ENCODE measurements around the gene BMPR2.

DNA sequence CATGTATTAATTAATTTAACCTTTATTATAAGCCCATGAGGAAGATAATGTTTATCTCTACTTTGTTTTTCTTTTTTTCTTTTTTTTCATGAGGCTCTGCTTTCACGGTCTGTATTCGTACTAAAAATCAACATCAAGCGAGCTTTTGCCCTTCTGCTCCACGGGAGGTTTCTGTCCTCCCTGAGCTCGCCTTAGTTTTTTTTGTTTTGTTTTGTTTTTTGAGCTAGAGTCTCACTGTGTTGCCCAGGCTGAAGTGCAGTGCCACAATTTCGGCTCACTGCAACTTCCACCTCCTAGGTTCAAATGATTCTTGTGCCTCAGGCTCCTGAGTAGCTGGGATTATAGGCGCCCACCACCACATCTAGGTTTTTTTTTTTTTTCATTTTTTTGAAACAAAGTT lies 29.9 kb upstream of the BMPR2 start:
- TF ChIP-seq, protein P1, sequence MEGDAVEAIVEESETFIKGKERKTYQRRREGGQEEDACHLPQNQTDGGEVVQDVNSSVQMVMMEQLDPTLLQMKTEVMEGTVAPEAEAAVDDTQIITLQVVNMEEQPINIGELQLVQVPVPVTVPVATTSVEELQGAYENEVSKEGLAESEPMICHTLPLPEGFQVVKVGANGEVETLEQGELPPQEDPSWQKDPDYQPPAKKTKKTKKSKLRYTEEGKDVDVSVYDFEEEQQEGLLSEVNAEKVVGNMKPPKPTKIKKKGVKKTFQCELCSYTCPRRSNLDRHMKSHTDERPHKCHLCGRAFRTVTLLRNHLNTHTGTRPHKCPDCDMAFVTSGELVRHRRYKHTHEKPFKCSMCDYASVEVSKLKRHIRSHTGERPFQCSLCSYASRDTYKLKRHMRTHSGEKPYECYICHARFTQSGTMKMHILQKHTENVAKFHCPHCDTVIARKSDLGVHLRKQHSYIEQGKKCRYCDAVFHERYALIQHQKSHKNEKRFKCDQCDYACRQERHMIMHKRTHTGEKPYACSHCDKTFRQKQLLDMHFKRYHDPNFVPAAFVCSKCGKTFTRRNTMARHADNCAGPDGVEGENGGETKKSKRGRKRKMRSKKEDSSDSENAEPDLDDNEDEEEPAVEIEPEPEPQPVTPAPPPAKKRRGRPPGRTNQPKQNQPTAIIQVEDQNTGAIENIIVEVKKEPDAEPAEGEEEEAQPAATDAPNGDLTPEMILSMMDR (IDR thresholded peaks at IDR 0.05), result no peak
- no peak for TF ChIP-seq EZH2 (IDR thresholded peaks at IDR 0.05; ENCODE audit: borderline replicate concordance, insufficient read depth, low read depth, low read length, poor library complexity, severe bottlenecking)
